ENCODE data around the gene AXIN1. TPM values are rescaled to one million over a fixed set of nuclear protein-coding genes. Genes with fewer than 3 reads are reported as not detected.

Gene AXIN1
- 10 to 100 TPM; 27.4 to 29.2 TPM for total RNA-seq

GRCh38 chr16:352547-353403 is at the start of gene AXIN1:
Gene AXIN1, minus strand, starts transcription at chr16:352723. Its CDS starts 5,698 bp downstream, at chr16:347025.

GRCh38 chr16:401468-402348 is 49.2 kb upstream of the AXIN1 start, which contains the start of gene DECR2:
Gene DECR2, plus strand, starts transcription at chr16:401885. Its CDS starts 79 bp downstream, at chr16:401964.

GRCh38 chr16:397135-397661 is 44.7 kb upstream of the AXIN1 start, which contains the start of gene NME4:
Gene NME4, plus strand, starts transcription at chr16:397199. Its CDS starts 24 bp downstream, at chr16:397223.

GRCh38 chr16:381789-382717 is 29.5 kb upstream of the AXIN1 start, which contains the start of gene PGAP6:
Gene PGAP6, minus strand, starts transcription at chr16:381978. Its CDS starts 157 bp downstream, at chr16:381821.

GRCh38 chr16:370443-370842 is 17.9 kb upstream of the AXIN1 start, which contains the start of gene MRPL28:
Gene MRPL28, minus strand, starts transcription at chr16:370538. Its CDS starts 320 bp downstream, at chr16:370218.

GRCh38 chr16:283033-283805 is 69.3 kb downstream of the AXIN1 start, which contains the start of gene PDIA2:
Gene PDIA2, plus strand, starts transcription at chr16:283164. Its CDS starts 6 bp downstream, at chr16:283170.

GRCh38 chr16:280552-280951 is 72.0 kb downstream of the AXIN1 start, which contains the start of gene ARHGDIG:
Gene ARHGDIG, plus strand, starts transcription at chr16:280591. Its CDS starts 90 bp downstream, at chr16:280681.

GRCh38 chr16:275786-276232 is 76.7 kb downstream of the AXIN1 start, which contains the start of gene RGS11:
Gene RGS11, minus strand, starts transcription at chr16:275944. Its CDS starts 33 bp downstream, at chr16:275911.

Other genes starting within 250 kb of the AXIN1 start
- gene NPRL3, start 214.1 kb downstream of the AXIN1 start, total RNA-seq = 10 to 100 TPM; 33.7 to 35.3 TPM
- not detected for gene HBZ, start 200.1 kb downstream of the AXIN1 start, total RNA-seq
- gene HBM, start 186.7 kb downstream of the AXIN1 start, total RNA-seq = not detected
- gene HBA2, start 179.8 kb downstream of the AXIN1 start, total RNA-seq = not detected
- gene HBA1, start 176.0 kb downstream of the AXIN1 start, total RNA-seq = not detected
- gene HBQ1, start 172.3 kb downstream of the AXIN1 start, total RNA-seq = not detected
- 10 to 100 TPM; 66.4 to 67.5 TPM for gene LUC7L, start 123.3 kb downstream of the AXIN1 start, total RNA-seq
- 10 to 100 TPM; 28.8 to 29.6 TPM for gene FAM234A, start 117.9 kb downstream of the AXIN1 start, total RNA-seq
- gene RGS11, start 76.8 kb downstream of the AXIN1 start, total RNA-seq = not detected
- gene ARHGDIG, start 72.1 kb downstream of the AXIN1 start, total RNA-seq = not detected
- gene PDIA2, start 69.6 kb downstream of the AXIN1 start, total RNA-seq = not detected
- 10 to 100 TPM; 53.4 to 56.3 TPM for gene MRPL28, start 17.8 kb upstream of the AXIN1 start, total RNA-seq
- gene PGAP6, start 29.3 kb upstream of the AXIN1 start, total RNA-seq = 10 to 100 TPM; 79.5 to 81.5 TPM
- 10 to 100 TPM; 40.7 to 43.4 TPM for gene NME4, start 44.5 kb upstream of the AXIN1 start, total RNA-seq
- 1 to 10 TPM; 5.0 to 6.0 TPM for gene DECR2, start 49.2 kb upstream of the AXIN1 start, total RNA-seq
- 10 to 100 TPM; 22.0 to 24.6 TPM for gene RAB11FIP3, start 72.9 kb upstream of the AXIN1 start, total RNA-seq
- 10 to 100 TPM; 71.0 to 71.8 TPM for gene CAPN15, start 175.0 kb upstream of the AXIN1 start, total RNA-seq
- gene PRR35, start 207.7 kb upstream of the AXIN1 start, total RNA-seq = not detected
- gene NHLRC4, start 214.3 kb upstream of the AXIN1 start, total RNA-seq = 1 to 10 TPM; 4.6 to 4.7 TPM
- 10 to 100 TPM; 32.9 to 36.8 TPM for gene PIGQ, start 217.2 kb upstream of the AXIN1 start, total RNA-seq
- gene RAB40C, start 237.3 kb upstream of the AXIN1 start, total RNA-seq = 10 to 100 TPM; 12.7 to 14.1 TPM